Superior temporal gyrus (tissue), 1 donor: ENCODE measurements around the gene TRPC4AP.

ENCODE experiments used
- DNase-seq: peaks from one replicate; pipeline ENCODE4 v3.0.0-alpha.2; 2016; ENCODE audit errors: extremely low spot score

The TRPC4AP gene

DNA sequence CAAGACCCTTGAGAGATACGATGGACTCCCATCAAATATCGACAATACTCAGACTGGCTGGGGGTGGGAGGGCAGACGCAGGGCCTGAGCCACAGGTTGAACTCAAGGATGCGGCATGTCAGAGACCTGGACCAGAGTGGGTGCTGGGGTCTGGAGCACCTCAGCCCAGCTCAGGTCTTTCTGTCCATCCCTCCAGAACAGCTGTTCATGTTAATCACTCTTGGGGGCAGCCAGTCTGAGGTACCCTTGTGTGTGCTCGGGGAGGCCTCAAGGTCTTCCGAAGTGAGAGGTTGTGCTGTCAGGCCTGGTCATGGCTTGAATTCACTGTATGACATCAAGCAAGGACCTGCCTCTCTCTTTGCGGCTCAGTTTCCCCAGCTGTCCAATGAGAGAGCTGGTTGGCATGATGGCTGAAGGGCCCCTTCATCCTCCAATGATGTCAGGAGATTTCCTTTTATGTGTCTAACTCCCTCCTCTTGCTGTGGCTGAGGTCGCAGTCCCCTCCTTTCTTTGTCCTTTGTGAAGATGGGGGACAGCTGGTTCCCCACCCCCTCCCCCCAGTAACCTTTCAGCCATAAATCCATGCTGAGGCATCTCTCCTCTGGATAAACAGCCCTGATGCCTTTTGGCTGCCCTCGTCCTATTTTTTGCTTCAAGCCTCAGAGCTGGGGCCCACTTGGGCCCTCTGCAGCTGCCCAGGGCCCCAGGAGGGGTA lies 121.6 kb downstream of the TRPC4AP start:
- DNase-seq: peak; percentile 33

DNA sequence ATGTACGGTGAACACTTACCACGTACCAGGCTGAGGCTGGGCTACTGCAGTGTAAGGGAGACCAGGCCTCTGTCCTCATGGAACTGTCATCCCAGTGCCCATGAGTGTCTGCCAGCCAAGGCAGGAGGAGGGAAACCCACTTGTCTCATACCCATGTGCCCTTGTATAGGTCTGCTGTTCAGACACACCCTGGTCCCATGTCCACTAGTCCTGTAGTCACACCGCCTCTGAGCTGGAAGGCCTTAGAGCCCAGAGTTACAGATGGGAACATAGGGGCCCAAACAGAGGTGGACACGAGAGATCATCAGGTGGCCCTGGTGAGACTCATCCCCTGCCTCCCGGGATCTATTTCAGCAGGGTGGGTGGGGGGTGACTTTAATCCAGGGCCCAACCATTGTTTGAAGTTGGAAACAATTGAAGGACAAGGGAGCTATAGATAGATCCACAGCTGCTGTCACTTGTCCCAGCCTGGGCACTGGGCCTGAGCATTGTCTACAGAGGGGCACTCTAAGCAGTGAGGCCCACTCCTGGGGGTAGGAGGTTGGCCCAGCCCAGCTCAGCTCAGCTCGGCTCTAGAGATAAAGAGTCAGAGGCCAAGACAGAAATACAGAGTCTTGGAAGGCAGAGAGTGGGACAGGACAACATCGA lies 122.3 kb downstream of the TRPC4AP start:
- peak; percentile 87 for DNase-seq

DNA sequence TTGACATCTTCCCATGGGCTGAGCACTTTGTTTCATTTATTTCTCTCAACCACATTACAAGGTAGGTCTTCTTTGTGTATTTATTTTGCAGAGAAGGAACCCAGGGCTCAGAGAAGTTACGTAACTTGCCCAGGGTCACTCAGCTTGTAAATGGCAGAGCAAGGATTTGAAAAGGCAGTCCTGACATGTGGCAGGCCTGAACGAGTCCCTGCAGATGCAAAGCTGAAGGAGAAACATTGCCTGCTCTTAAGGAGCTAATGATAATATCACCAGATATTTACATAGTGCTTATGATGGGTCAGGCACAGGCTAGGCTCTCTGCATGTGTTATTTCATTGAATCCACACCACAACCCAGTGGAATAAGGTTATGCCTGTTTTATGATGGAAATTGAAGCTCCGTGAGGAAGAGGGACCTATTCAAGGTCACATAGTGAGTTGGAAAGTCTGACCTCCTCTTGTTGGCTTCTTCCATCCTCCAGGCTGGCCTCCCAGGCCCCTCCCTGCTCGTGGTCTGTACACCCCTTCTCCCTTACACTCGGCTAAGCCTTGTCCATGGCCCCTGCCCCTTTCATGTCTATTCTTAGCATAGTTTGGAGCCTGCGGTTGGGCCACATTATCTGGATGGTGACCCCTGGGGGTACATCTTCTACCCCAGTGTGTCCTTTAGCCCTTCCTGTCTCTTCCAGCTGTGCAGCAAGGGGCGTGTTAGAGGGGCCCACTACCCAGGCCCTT lies 124.4 kb downstream of the TRPC4AP start:
- no peak for DNase-seq

GRCh38 chr20:34967421-34967820 lies 125.2 kb downstream of the TRPC4AP start:
- no peak for DNase-seq

- DNase-seq: no peak
Observed at GRCh38 chr20:34965051-34965450, 127.6 kb downstream of the TRPC4AP start.

DNA sequence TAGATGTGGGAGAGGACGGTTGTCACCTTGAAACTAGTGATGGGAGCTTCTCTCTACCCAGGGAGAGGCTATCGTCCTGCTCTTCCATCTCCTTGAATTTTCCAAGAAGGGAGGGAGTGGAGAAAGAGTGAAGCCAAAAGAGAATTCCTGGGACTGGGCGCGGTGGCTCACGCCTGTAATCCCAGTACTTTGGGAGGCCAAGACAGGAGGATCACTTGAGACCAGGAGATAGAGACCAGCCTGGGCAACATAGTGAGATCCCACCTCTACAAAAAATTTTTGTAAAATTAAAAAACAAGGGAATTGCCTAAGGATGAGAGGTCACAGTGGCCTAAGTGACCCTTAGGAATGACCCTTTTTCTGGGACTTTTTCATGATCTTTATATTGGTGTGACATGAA lies 128.1 kb downstream of the TRPC4AP start:
- DNase-seq: no peak

DNA sequence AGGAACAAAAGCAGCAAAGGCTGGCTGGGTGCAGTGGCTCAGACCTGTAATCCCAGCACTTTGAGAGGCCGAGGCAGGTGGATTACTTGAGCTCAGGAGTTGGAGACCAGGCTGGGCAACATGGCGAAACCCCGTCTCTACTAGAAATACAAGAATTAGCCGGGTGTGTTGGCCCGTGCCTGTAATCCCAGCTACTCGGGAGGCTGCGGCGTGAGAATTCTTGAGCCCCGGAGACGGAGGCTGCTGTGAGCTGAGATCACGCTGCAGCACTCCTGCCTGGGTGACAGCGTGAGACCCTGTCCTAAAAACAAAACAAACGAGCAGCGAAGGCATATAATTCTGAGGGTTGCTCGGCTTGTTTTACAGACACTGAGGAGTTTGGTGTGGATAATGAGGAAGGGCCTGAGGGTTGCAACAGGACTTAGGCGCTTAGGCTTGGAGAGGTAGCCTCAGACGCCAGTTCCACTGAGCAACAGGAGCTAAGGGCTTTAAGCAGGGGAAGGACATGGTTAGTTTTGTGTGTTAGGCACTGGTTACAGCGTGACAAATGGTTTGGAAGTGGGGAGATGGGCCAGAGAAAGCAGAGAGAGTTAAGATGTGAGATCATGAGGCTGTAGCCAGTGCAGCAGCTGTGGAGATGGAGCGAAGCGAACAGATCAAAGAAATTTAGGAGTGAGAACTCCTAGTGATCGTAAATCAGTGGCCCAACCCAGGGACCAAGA lies 135.7 kb downstream of the TRPC4AP start:
- no peak for DNase-seq

GRCh38 chr20:34956041-34956458 lies 136.6 kb downstream of the TRPC4AP start:
- DNase-seq: no peak

DNA sequence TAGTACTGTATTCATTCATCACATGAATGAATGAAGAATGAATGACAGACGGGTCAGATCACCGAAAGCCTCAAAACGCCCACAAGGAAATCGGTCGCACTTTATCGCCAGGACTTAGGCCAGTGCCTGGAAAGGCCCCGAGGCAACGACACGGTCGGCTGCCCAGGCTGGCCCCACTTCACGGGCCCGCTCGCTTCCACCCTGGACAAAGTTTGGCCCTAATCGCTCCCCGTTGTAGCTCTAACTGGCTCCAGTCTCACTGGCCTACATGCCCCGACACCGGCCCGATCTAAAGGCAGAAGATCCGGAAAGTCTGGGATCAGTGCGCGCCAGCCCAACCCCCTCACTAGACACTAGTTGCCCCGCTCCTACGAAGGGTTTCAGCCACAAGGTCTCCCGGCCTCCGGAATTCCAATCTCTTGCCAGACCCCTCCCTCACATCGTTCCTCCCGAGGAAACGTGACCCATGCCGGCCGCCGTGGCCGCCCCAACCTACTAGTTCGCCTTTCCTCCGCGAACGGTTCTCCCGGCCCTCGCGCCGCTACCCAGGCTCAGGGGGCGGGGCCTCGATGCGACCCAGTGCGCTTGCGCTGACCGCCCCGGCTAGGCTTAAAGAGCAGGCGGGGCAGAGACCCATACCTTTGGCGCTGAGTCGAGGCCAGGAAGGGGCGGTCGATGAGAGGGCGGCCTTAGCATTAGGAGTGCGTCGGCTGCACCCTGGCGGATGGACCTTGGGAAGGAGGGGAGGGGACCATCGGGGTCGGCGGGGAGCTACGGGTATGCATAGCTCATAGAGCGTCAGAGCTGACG lies 137.2 kb downstream of the TRPC4AP start, which contains the start of the genes GSS and MYH7B:
Gene GSS (minus strand): TSS at position 576 of the 810 bp plus-strand sequence. CDS start 3,954 bp downstream, outside the sequence.
Gene MYH7B (plus strand): TSS at position 638 of the 810 bp plus-strand sequence. CDS start 22,138 bp downstream, outside the sequence.
- DNase-seq: peak; percentile 96

DNA sequence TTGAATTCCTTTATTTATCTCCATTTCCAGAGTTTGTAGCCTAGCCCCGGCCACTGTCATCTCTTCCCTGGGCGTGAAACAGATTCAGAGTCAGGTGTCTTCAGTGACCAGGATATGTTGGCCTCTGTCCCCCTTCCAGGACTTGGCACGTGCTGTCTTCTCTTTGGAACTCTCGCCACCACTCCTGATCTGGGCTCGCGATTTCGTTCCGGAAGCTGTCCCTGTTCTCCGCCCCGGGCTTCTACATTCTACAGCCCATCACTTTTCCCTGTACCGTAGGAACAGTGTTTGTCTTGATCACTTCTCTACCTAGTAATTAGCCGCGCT lies 137.7 kb downstream of the TRPC4AP start:
- DNase-seq: no peak

DNA sequence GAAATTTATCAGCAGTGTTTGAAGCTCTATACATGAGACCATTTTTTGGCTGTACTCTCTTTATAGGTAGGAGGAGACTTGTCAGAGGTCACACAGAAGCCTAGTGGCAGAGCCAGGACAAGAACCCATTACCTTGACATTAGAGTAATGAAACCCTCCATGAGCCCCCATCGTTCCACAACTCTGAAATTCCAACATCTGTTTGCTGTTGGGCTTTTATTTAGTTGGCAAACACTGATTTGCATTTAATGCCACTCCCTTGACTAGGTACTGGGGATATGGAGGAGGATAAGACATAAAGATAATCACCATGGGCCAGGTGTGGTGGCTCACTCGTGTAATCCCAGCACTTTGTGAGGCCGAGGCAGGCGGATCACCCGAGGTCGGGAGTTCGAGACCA lies 138.6 kb downstream of the TRPC4AP start:
- no peak for DNase-seq

DNA sequence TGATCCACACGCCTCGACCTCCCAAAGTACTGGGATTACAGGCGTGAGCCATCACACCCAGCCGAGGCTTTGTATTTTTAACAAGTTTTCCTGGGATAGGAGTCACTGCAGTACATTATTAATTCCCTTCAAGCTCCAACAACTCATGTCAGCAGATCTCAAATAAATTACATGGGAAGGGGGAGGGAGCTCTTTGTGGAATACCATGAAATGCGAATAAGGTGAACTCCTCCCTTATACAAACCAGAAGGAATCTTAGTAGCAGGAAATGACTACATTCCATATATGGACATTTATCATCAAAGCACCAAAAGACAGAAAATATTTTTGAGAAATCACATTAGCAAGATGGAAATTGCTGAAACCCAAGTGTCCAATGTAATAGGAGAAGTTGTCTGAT lies 139.9 kb downstream of the TRPC4AP start:
- DNase-seq: no peak
